ENCODE measurements around the gene HDGF. TPM values are rescaled to one million over a fixed set of nuclear protein-coding genes. Genes with fewer than 3 reads are reported as not detected.
"Not testable (repeated sequence)": the region's sequence is repeated elsewhere in the genome, so short reads cannot be mapped to it uniquely, and the experiment has no call there.

Gene HDGF
- polyA plus RNA-seq, 6 donors from 2014 or later, result 19.6 to 33.8 (median 26.3) TPM

DNA sequence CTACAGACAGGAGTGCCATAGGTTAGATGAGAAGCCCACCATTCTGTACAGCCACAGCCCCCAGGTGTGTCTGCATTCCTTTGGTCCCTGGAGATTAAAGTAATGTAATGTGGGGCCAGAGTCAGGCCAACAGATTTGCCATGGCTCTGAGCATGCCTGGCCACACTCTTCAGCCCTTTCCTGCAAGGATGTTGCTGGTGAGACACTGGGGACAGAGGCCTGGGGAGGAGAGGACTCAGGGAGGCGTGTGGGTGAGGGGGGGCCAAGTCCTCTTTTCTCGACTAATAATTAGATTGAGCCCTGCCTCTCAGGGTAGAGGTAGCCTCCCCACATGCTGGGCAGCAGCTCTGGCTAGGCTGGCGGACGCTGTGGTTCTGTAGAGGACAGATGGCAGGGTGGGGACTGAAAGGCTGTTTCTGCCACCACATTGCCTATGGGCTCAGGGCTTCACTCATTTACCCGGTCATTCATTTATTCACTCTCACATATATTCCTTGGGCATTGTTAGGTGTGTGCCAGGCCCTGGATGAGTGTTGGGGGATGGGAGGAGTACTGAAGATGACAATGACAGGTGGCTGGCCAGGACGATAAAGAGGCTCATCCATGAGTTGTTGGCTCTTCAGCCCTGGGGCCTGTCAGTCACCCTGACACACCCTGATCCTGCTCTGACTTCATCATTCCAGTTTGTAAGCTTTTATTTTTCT, 8.8 kb upstream of the HDGF start:
- no peak for DNase-seq
- peaks cover 0 to 7% (median under 1%) of the 10 kb centered on the region in 3 donors for H3K4me1 Mint-ChIP-seq
- H3K27ac Mint-ChIP-seq, result peak overlapping the region in 1 of 6 donors; percentile 37
- no peak for ATAC-seq (ENCODE audit: low read depth in 2 of 2)
- H3K27me3 Mint-ChIP-seq, result no peaks in the 10 kb centered on the region
- no peak overlapping the region for H3K4me3 Mint-ChIP-seq
- no peaks in the 10 kb centered on the region for H3K9me3 Mint-ChIP-seq
- H3K36me3 Mint-ChIP-seq, result no peaks in the 10 kb centered on the region

- not testable (repeated sequence) for H3K9me3 Mint-ChIP-seq; DNase-seq; H3K27me3 Mint-ChIP-seq; H3K27ac Mint-ChIP-seq; ATAC-seq (ENCODE audit: low read depth in 2 of 2); H3K4me3 Mint-ChIP-seq; H3K36me3 Mint-ChIP-seq
- H3K4me1 Mint-ChIP-seq, result peaks cover 4 to 25% (median 9%) of the 10 kb centered on the region in 3 donors
Measured at GRCh38 chr1:156757572-156758253, 6.2 kb upstream of the HDGF start.

DNA sequence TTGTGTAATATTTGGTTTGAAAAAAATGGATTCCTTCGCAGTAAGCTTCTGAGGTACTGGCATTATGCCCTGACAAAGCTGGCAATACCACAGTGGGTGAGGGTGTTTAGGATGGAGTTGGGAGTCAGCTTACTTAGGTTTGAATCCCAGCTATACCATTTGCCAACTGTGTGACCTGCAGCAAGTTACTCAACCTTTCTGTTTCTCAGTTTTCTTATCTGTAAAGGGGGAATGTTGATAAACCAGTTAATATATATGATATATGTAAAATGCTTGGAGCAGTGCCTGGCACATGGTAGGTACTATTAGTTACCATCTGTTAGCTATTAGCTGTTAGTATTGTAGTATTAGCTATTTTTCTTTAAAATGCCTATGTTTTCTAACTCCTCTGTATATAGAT, 4.9 kb upstream of the HDGF start:
- H3K27ac Mint-ChIP-seq, result no peak overlapping the region
- no peaks in the 10 kb centered on the region for H3K27me3 Mint-ChIP-seq
- no peaks in the 10 kb centered on the region for H3K9me3 Mint-ChIP-seq
- no peaks in the 10 kb centered on the region for H3K36me3 Mint-ChIP-seq
- ATAC-seq (ENCODE audit: low read depth in 2 of 2) (no peak), DNase-seq (no peak)
- H3K4me3 Mint-ChIP-seq, result no peak overlapping the region
- H3K4me1 Mint-ChIP-seq, result peaks cover 11 to 31% (median 16%) of the 10 kb centered on the region in 3 donors

GRCh38 chr1:156755527-156755950, 4.1 kb upstream of the HDGF start:
- no peaks in the 10 kb centered on the region for H3K36me3 Mint-ChIP-seq
- peak overlapping the region in 1 of 8 donors; percentile 68 for H3K4me3 Mint-ChIP-seq
- H3K9me3 Mint-ChIP-seq, result no peaks in the 10 kb centered on the region

DNA sequence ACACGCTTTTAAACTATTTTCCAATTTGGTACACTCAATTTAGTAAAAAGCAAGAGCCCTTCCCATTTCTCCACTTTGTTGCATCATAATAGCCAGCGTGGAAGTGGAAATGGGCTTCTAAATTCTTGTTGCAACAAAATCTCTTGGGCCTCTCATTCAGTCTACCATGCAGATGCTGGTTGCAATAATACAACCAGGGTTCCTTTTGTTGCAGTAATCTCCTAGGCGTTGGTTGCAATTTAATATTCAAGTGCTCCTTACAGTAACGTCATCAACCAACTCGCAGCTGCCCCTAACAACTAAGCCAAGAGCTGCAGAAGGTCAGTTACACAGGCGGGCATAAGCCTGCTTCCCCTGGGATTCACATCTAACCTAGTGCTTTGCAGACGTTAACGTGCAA, 2.7 kb upstream of the HDGF start:
- no peak overlapping the region for H3K27ac Mint-ChIP-seq
- ATAC-seq (ENCODE audit: low read depth in 2 of 2) (no peak), DNase-seq (no peak)
- peak overlapping the region in 2 of 8 donors; percentile 29 to 88 for H3K4me3 Mint-ChIP-seq
- no peaks in the 10 kb centered on the region for H3K9me3 Mint-ChIP-seq
- no peaks in the 10 kb centered on the region for H3K36me3 Mint-ChIP-seq
- peaks cover 25 to 46% (median 30%) of the 10 kb centered on the region in 3 donors for H3K4me1 Mint-ChIP-seq
- H3K27me3 Mint-ChIP-seq, result no peaks in the 10 kb centered on the region

More at GRCh38 chr1:156755527-156755950, 4.1 kb upstream of the HDGF start:
- ATAC-seq (ENCODE audit: low read depth in 2 of 2) (no peak), DNase-seq (no peak)
- Mint-ChIP-seq H3K4me1 (peaks cover 12 to 33% (median 17%) of the 10 kb centered on the region in 3 donors), H3K27me3 (no peaks in the 10 kb centered on the region), H3K27ac (peak overlapping the region in 2 of 6 donors; percentile 24 to 37)

GRCh38 chr1:156752843-156753482, 1.5 kb upstream of the HDGF start:
- ATAC-seq (ENCODE audit: low read depth in 2 of 2) (no peak), DNase-seq (no peak)
- Mint-ChIP-seq H3K27me3 (no peaks in the 10 kb centered on the region), H3K9me3 (no peaks in the 10 kb centered on the region), H3K4me3 (peak overlapping the region; percentile 56 to 96 (median 90)), H3K4me1 (peaks cover 38 to 53% (median 42%) of the 10 kb centered on the region in 3 donors), H3K36me3 (no peaks in the 10 kb centered on the region), H3K27ac (peak overlapping the region; percentile 10 to 96 (median 76))

GRCh38 chr1:156751757-156752481, 444 bp upstream of the HDGF start:
- no peaks in the 10 kb centered on the region for H3K27me3 Mint-ChIP-seq
- H3K27ac Mint-ChIP-seq, result peak overlapping the region; percentile 89 to 96 (median 92)
- peak overlapping the region; percentile 80 to 96 (median 91) for H3K4me3 Mint-ChIP-seq
- peak; percentile 90 for DNase-seq
- H3K9me3 Mint-ChIP-seq, result no peaks in the 10 kb centered on the region
- peak; percentile 83 for ATAC-seq (ENCODE audit: low read depth in 2 of 2)
- no peaks in the 10 kb centered on the region for H3K36me3 Mint-ChIP-seq
- H3K4me1 Mint-ChIP-seq, result peaks cover 47 to 62% (median 49%) of the 10 kb centered on the region in 3 donors

DNA sequence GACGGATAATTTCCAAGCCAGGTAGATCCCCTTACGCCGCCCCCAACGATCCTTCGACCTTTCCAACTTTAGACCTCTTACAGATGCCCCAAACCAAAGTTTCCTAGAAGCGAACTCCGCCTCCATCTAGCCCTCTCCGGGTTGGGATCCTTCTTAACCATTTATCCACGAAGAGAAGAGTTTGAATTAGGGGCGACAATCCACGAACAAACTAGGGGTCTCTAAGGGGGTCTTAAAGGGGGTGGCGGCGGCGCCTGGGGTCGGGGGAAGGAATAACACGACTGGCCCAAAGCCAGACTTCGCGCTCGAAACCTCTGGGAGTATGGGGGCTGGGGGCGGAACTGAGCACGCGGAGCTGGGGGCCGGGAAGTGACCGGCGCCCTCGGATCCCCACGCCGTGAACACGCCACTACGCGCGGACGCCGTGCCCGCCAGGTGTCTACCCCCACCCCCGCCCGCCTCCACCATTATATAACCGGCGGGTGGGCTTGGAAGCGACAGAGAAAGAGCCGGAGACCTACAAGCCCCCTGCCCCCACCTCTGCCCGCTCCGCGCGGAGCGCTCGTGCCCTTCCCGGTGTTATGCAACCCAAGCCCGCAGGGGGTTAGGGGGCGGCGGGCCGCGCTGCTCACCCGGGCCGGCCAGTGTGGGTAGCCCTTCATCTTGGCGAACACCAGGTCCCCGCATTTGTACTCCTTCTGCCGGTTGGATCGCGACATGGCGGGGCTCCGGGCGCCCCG, 594 bp downstream of the HDGF start:
- Mint-ChIP-seq H3K4me3 (peak overlapping the region; percentile 80 to 95 (median 89)), H3K27ac (peak overlapping the region in 5 of 6 donors; percentile 78 to 98 (median 93)), H3K9me3 (no peaks in the 10 kb centered on the region), H3K36me3 (no peaks in the 10 kb centered on the region), H3K27me3 (no peaks in the 10 kb centered on the region), H3K4me1 (peaks cover 57 to 71% (median 58%) of the 10 kb centered on the region in 3 donors)
- DNase-seq (peak; percentile 53), ATAC-seq (ENCODE audit: low read depth in 2 of 2) (peak; percentile 41 to 48)

DNA sequence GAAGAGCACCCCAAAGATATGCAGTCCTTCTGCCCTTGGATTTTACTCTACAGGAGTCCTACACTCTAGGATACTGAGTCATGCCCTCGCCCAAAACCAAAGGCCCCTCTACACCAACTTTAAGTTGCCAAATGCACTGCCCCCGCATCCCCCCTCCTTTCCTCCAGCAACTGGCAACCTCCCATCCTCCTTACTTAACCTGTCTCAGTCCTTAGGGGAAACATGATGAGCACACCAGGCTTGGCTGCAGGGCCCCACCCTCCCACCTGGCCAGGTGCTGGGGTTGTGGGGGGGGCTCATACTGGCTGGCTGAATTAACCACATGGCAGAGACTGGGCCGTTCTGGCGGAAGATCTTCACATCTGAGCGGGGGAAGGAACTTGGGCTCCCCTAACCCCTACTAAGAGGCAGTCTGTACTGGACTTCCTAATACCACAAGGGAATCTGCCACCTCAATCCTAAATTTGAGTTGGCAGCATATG, 1.2 kb downstream of the HDGF start:
- Mint-ChIP-seq H3K9me3 (no peaks in the 10 kb centered on the region), H3K27me3 (no peaks in the 10 kb centered on the region), H3K4me1 (peaks cover 63 to 76% (median 63%) of the 10 kb centered on the region in 3 donors), H3K27ac (peak overlapping the region in 5 of 6 donors; percentile 84 to 98 (median 93)), H3K36me3 (no peaks in the 10 kb centered on the region), H3K4me3 (peak overlapping the region; percentile 80 to 95 (median 89))
- peak; percentile 31 for DNase-seq
- ATAC-seq (ENCODE audit: low read depth in 2 of 2), result peak in 1 of 2 donors; percentile 8

DNA sequence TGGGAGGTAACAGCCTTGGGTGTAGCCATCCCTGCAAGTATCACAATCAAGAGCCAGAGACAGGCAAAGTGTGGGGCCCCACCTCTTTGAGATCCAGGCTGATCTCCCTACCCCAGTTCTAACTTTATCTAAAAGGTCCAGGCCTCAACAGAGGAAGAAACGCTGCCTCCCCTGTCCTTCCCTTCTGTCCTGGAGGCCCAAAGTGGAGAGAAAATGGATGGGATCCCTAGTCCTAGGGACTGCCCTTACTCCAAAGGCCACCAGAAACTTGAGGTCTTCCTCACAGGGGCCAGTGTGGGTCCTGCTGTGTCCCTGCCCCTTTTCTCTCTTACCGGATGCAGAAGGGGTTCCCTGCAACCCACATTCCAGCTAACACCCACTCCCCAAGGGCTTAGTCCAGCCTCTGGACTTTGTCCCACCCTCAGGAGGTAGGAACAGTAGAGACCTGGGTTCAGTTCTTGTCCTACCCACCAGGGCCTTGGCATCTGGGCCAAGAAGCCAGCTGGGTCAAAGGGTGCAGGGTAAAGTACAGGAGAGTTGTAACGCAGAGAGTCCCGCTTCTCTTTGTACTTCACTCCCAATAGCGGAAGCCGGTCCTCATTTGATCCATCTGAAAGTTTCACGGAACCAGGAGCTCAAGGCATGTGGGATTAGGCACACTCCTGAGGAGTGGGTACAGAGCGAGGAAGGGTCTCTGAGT, 1.9 kb downstream of the HDGF start:
- Mint-ChIP-seq H3K27ac (peak overlapping the region in 5 of 6 donors; percentile 61 to 98 (median 93)), H3K9me3 (no peaks in the 10 kb centered on the region), H3K4me1 (peaks cover 59 to 77% (median 68%) of the 10 kb centered on the region in 3 donors), H3K27me3 (no peaks in the 10 kb centered on the region), H3K36me3 (peaks cover 0 to 4% of the 10 kb centered on the region in 2 donors), H3K4me3 (peak overlapping the region; percentile 80 to 95 (median 89))
- no peak for DNase-seq
- ATAC-seq (ENCODE audit: low read depth in 2 of 2), result no peak

DNA sequence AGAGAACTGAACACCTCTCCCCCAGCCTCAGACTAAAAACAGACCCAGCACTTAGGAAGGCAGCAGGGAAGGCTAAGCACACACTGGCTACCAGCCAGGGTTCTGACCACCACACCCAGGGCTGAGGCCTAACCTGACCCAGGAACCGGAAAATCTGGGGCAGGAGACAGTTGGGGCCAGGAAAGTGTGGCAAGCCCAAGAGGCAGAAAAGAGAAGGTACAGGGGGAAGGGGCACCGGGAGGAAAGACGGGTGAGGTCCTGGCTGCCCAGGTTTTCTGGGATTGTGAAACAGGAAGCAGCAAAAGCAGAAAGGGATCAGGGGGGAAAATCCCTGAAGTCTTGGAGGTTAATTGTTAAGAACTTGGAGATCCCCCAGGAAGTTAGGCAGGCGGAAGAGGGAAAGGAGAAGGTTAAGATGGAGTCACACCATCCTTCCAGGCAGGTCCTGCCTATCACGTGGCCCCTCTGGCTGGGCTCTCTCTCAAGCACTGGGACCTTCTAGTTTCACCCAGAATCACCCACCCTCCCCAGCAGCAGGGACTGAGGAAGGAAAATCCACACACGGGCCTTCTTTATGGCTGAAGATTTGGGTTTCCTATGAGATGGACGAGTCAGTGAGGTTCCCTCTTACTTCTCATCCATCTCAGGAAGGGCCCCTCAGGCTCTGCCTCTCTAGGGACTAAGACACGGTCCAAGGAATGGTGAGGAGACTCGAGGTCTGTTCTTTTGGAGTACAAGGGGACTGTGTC, 2.6 kb downstream of the HDGF start:
- Mint-ChIP-seq H3K4me3 (peak overlapping the region; percentile 80 to 95 (median 88)), H3K27me3 (no peaks in the 10 kb centered on the region), H3K36me3 (peaks cover 0 to 12% of the 10 kb centered on the region in 2 donors), H3K9me3 (no peaks in the 10 kb centered on the region), H3K27ac (peak overlapping the region; percentile 61 to 94 (median 92)), H3K4me1 (peaks cover 63 to 75% (median 68%) of the 10 kb centered on the region in 3 donors)
- DNase-seq (no peak), ATAC-seq (ENCODE audit: low read depth in 2 of 2) (no peak)

Data from naive B cell (primary cell).